ENCODE results near the gene TTC39B. TPM values are rescaled to one million over a fixed set of nuclear protein-coding genes. Genes with fewer than 3 reads are reported as not detected.

TTC39B gene
- total and polyA plus RNA-seq, 2 of the 8 experiments (the other 6 are each of a cell fraction or from before 2014, with no cell fraction given) = 1.6 to 10.9 TPM

DNA sequence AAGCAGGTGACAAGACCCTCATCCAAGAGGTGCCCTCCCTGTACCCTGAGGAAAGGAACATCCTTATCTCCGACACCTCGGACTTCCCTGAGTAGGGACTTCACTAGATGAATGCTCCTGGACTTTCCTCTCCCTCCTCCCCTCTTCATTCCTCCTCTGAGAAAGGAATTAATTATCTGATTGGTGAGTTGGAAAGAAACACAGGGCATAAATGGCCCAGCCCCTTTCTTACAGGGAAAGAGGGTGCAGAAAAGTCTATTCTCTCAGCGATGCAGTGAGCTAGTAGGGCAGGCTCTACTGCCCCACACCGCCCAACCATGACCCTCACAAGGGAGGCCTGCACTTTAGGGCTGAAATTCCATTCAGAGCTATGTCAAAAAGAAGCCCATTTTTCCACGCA lies 87.5 kb downstream of the TTC39B start:
- CTCF ChIA-PET (ENCODE audit: partially characterized antibody) = interaction anchor here (0.6 to 10.3 kb wide), 5 partner anchors 9 to 216 kb away, joined by 3 to 65 read pairs (median 3); no protein-coding TSS in a partner anchor
- no peak overlapping the region for H4K5ac ChIP-seq (ENCODE audit: insufficient read length, low read depth, low read length)
- no peak overlapping the region for H4K91ac ChIP-seq (replicated peaks; ENCODE audit: insufficient read length, low read length)
- H3K36me3 ChIP-seq (ENCODE audit: control insufficient read depth in 2 of 4, insufficient read depth in 4 of 4, low read length in 3 of 4) = no peaks in the 10 kb centered on the region
- H3K4me2 ChIP-seq (ENCODE audit: insufficient read depth in 1 of 2, low read depth in 2 of 2, low read length in 2 of 2) = no peak overlapping the region
- no peak overlapping the region for H3K23ac ChIP-seq (ENCODE audit: insufficient read length)
- H2BK20ac ChIP-seq (ENCODE audit: low read length) = no peak overlapping the region
- no peaks in the 10 kb centered on the region for H3K27me3 ChIP-seq (replicated peaks in 1 of 4; ENCODE audit: control insufficient read depth in 3 of 4, extremely low read depth in 1 of 4, insufficient read depth in 3 of 4, low read length in 3 of 4)
- H2BK5ac ChIP-seq (ENCODE audit: low read depth, low read length) = no peak overlapping the region
- DNase-seq (ENCODE audit: low read depth in 1 of 2, low spot score in 2 of 2) (no peak), FAIRE-seq (no peak)
- H2BK120ac ChIP-seq (replicated peaks; ENCODE audit: low read depth, low read length) = no peak overlapping the region
- H3K9me3 ChIP-seq (ENCODE audit: insufficient read depth in 2 of 2, low read depth in 1 of 2, low read length in 1 of 2) = no peaks in the 10 kb centered on the region
- no peak overlapping the region for H2AFZ ChIP-seq (ENCODE audit: low read length)
- H4K8ac ChIP-seq (ENCODE audit: extremely low read depth, insufficient read depth, low read length) = no peak overlapping the region
- H3K56ac ChIP-seq (replicated peaks; ENCODE audit: insufficient read length, low read depth, low read length) = no peak overlapping the region
- H2BK15ac ChIP-seq (ENCODE audit: low read length) = no peak overlapping the region
- no peak overlapping the region for H3K27ac ChIP-seq (ENCODE audit: low read depth, low read length)
- H2AK5ac ChIP-seq (ENCODE audit: low read depth, low read length) = no peak overlapping the region
- POLR2A ChIA-PET (ENCODE audit: partially characterized antibody) = no interaction called here
- H4K20me1 ChIP-seq (replicated peaks in 1 of 2; ENCODE audit: control insufficient read depth in 1 of 2, insufficient read depth in 2 of 2, low read length in 2 of 2) = no peaks in the 10 kb centered on the region
- no peaks in the 10 kb centered on the region for H3K23me2 ChIP-seq (ENCODE audit: low read depth, low read length)
- 94% methylated on average over 5 of the region's 5 CpGs; no CpG with 5 or more reads in 1 of the 2 experiments for WGBS, 2 experiments (ENCODE audit: extremely low coverage in 1 of 2, insufficient coverage in 1 of 2, insufficient read length in 1 of 2, insufficient replicate concordance in 2 of 2, low coverage in 1 of 2, low lambda C conversion rate in 2 of 2, missing lambda C conversion rate in 1 of 2)
- no peak overlapping the region for H3K4ac ChIP-seq (replicated peaks; ENCODE audit: insufficient read length, low read depth, low read length)
- no peaks in the 10 kb centered on the region; the same call in 1 of the 2 replicates for H3K79me1 ChIP-seq (ENCODE audit: low read depth, low read length)
- H3K79me2 ChIP-seq (ENCODE audit: control insufficient read depth in 1 of 2, insufficient read depth in 2 of 2, low read length in 2 of 2) = no peaks in the 10 kb centered on the region
- H3K4me1 ChIP-seq (replicated peaks in 1 of 4; ENCODE audit: control insufficient read depth in 3 of 4, insufficient read depth in 4 of 4, low read length in 3 of 4) = no peaks in the 10 kb centered on the region
- H3K4me3 ChIP-seq (ENCODE audit: extremely low read depth in 1 of 4, insufficient read depth in 2 of 4, low read depth in 3 of 4, low read length in 4 of 4) = no peak overlapping the region
- no peak for TF ChIP-seq HDAC2 (IDR thresholded peaks at IDR 0.05; ENCODE audit: borderline replicate concordance in 1 of 2, low read depth in 2 of 2, low read length in 2 of 2)
- TF ChIP-seq CEBPB (IDR thresholded peaks at IDR 0.05; ENCODE audit: low read depth, low read length) = no peak
- TF ChIP-seq, protein P1, sequence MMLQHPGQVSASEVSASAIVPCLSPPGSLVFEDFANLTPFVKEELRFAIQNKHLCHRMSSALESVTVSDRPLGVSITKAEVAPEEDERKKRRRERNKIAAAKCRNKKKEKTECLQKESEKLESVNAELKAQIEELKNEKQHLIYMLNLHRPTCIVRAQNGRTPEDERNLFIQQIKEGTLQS (IDR thresholded peaks at IDR 0.05; ENCODE audit: insufficient read depth, low read depth, low read length) = no peak
- TF ChIP-seq RAD21 (IDR thresholded peaks at IDR 0.05 in 1 of 2, conservative IDR thresholded peaks at IDR 0.05 in 1 of 2; ENCODE audit: low read depth in 2 of 2, low read length in 2 of 2) = no peak
- no peak for TF ChIP-seq CHD1 (IDR thresholded peaks at IDR 0.05; ENCODE audit: low read depth, low read length)
- TF ChIP-seq RFX5 (IDR thresholded peaks at IDR 0.05; ENCODE audit: borderline replicate concordance, low read depth, low read length) = no peak
- no peak for TF ChIP-seq BACH1 (IDR thresholded peaks at IDR 0.05; ENCODE audit: low read length)
- TF ChIP-seq SIX5 (IDR thresholded peaks at IDR 0.05; ENCODE audit: low read depth, low read length) = no peak
- no peak for TF ChIP-seq CHD2 (IDR thresholded peaks at IDR 0.05; ENCODE audit: low read length)
- no peak for TF ChIP-seq SIRT6 (IDR thresholded peaks at IDR 0.05; ENCODE audit: low read length)
- no peak for TF ChIP-seq NANOG (IDR thresholded peaks at IDR 0.05; ENCODE audit: insufficient read depth, low read depth, low read length, poor library complexity, severe bottlenecking)
- H3K9ac ChIP-seq (replicated peaks in 1 of 4; ENCODE audit: extremely low read depth in 1 of 4, low read depth in 3 of 4, low read length in 3 of 4) = no peak overlapping the region
- no peak overlapping the region for H3K18ac ChIP-seq (ENCODE audit: extremely low read depth, low read length)
- H3K14ac ChIP-seq (ENCODE audit: insufficient read length) = no peak overlapping the region
- no peak overlapping the region for H2BK12ac ChIP-seq (ENCODE audit: low read depth, low read length)

All from H1 (cell line).